HG02642 (cell line): ENCODE results near the gene R3HCC1L.

ENCODE experiments used
- ATAC-seq: cut with Tn5 transposase; IDR thresholded peaks from one replicate; pipeline ENCODE4 v1.9.1; 2021; ENCODE audit warnings: mild to moderate bottlenecking; ENCODE audit not compliant: unreplicated experiment, poor library complexity

Gene R3HCC1L

DNA sequence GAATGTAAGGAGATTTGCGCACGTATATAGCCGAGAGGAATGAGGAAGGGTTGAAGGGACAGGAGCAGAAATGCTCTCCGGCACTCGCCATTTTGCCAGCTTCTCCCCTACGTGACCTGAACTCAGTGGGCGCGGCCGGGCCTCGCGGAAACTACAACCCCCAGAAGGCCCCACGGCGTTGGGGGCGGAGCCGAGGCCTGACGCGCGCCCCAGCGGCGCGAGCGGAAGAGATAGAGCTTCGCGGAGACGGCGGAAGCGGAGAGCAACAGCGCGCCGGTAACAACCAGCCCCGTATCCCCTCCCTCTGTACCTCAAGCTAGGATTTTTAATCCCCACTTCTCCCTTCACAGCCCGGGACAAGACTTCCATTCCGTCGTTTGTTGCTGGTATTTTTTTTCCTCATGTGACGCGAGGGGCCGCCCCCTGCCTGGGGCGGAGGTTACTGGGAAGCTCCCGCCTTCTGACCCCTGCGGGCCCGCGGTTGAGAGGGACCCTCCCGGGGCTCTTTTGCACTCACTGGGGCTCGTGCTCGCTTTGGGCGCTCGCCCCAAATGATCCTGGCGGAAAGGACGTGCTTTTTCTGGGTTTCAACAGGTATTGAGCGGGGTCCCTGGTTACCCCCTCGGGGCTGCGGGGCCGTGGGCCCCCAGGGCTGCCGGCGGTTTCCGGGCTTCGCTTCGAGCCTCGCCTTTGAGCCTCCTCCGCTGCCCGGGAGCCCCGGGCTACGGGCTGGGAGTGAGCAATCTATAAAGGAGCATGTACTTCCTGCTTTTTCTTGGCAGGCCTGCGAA, at the start of gene R3HCC1L:
TSS of gene R3HCC1L (plus strand) at position 227 of the 791 bp plus-strand sequence. CDS start 73,458 bp downstream, outside the sequence.
- peak; percentile 91 for ATAC-seq

DNA sequence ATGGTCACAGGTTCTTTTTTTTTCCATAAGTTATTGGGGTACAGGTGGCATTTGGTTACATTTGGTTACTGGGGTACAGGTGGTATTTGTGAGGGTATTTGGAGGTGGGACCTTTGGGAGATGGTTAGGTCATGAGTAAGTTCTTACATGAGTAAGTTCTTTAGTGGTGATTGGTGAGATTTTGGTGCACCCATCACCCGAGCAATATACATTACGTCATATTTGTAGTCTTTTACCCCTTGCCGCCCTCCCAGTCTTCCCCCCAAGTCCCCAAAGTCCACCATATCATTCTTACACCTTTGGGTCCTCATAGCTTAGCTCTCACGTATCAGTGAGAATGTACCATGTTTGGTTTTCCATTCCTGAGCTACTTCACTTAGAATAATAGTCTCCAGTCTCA, 49.2 kb upstream of the R3HCC1L start:
- no peak for ATAC-seq

DNA sequence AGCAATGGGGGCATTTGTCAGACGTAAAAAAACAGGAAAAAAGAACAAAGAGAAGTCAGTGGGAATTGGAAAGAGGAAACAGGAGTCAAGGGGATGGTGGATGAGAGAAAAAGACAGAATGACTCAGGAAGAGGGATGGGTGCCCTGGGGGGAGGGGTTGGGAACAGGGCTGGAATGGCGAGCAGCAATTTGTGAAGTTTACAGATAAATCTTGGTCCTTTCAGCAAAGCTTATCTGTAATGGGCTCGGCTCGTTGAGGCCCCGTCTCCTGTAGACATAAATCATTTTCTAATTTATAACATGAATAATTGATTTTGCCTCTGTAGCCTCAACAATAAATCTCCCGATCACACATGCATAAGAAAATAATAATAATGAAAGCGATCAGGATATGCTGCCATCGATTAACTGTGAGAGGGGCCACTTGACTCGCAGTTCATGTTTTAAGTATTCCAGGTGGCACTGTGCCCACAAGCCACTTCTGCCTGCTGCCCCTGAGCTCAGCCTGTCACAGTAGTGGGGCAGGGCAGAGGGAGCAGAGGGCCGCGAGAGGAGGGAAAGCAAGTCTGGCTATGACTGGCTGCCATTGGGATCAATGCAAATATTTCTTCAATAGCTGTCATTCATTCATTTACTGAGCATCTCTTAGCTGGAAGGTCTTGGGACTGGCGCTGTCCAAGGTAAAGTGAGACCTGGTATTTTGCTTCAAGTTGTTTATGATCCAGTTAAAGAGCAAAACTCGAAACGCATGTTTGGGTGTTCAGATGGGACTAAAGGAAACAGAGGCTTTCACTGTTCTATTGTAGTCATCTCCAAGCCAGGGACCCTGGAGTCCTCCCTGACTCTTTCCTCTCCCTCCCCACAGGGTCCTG, 47.4 kb upstream of the R3HCC1L start:
- ATAC-seq: no peak

DNA sequence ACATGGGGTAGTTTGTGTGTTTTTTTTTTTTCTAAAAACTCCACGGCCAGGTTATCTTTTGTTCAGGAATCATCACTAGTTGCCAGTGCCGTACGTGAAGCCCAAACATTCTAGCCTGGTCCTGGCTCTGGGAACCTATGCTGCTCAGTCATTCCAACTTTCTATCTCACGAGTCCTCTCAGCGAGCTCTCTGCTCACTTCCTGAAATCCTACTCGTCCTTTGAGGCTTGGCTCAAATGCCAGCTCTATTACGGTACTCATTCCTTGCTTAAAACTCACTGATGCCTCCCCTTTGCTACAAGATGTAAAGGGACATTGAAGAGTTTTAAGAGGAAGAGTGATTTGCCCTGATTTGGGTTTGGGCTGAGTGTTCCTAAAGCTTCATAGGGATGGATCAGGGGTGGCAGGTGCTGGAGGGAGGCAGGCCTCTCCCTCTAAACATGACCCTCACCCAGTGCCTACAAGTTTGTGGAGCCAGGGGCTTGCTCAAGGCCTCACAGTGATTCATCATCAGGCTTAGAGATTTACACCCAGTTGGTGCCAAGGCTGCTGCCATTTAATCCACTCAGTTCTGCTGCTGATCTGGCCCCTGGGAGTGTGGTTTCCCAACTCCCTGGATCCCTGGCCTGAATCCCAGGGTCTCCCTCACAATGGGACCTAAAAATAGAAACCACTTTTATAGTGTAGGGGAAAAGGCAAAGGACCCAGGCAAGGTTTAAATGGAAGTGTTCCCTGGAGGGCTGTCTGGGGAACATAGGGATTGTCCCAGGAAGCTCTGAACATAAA, 46.1 kb upstream of the R3HCC1L start:
- ATAC-seq: no peak

DNA sequence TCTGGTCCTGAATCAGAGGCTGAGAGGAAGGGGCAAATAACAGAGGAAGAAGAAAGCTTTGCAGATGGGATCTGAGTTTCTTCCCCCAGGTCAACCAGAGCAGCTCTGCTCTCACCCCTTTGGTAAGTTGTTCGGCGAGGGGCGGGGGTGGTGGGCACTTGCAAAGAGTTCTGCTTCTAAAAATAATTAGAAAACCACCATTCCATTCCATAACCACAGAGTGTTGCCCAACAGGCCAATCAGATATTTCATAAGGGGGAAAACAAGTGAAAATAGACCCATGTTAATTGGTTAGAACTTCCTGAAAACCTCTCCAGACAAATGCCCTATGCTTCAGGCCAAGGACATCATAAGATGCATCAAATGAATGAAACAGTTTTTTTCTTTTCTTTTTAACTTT, 43.6 kb upstream of the R3HCC1L start:
- ATAC-seq: no peak

DNA sequence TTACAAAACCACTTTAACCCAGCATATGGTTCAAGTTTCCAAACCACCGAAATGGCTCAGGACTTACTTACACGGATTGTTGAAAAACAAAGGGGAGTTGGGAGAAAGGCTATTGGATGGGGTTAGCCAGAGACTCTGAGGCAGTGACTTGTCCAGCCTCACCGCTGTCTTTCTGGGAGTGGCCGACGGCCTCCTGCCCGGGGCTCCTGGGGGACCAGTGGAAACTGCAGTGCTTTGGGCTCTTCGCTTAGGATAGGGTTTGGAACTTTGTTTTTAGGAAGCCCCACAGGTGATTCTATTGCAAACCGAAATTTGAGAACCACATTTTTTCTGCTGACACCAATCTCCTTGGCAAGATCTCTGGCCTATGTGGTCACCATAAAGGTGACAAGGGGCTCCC, 38.1 kb upstream of the R3HCC1L start:
- no peak for ATAC-seq

DNA sequence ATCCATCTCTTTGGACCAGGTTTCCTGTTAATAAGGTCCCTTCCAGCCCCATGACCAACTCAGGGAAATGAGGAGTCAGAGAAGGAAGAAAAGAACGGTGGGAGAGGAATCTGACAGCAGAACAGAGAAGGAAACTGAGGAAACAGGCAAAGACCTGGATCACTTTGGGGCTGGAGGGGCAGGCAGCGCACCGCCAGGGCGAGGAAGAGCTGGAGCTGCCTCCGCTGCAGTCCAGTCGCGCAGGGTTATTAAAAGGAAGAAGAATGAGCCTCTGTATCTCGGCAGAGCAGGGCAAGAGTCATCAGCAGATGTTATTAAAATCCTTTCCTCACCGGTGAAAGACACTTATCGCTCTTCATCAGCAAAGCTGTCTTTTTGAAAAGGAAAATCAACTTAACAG, 37.7 kb upstream of the R3HCC1L start:
- no peak for ATAC-seq

DNA sequence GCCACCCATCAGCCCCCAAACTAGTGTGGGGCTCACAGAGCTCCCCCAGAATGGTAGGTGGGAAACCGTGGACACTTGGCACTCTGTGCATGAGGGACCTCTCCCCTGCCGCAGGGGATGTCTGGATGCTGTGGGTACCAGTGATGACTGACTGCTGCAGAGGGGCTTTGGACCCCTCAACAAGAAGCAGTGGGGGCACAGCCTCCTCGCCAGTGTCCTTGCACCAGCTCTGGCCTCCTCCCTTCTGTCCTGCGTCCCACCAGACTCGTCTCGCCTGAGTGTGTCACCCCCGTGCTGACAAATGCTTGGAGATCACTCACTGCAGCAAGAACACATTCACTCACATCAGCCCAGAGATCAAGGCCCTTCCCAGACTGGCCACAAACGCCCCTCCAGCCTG, 37.3 kb upstream of the R3HCC1L start:
- ATAC-seq: no peak

DNA sequence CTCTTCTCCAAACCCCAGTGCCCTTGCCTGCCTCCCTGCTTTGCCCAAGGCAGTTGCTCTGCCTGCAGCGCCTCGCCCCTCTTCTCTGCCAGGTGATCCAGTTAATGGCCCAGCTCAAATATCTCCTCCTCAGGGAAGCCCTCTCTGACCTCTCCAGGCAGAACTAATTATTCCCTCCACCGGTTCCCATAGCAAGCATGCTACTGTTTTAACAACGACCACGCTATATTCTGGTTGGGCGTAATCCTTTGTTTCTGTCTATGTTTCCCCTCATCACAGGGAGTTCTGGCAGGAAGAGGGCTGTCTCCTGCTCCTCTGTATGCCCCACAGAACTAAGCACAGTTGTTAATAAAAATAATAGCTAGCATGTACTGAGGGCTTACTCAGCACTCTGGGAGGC, 36.8 kb upstream of the R3HCC1L start:
- ATAC-seq: no peak

DNA sequence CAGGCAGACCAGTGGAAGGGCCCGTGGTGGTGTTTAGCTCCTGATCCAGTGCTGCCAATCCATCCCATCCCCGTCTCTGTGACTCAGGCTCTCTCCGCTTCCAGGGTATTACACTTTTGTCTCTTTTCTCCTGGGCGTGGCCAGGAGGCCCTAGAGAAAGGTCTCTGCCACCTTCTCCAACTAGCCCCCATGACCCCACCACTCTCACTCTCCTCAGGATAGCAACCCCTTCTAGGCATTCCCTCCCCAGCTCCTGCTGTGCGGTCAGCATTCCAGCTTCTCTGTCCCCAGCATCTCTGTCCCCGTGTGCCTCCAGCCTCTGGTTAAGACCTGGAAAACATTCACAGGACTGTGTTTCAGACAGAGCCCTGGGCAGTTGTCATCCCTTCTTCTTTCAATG, 36.2 kb upstream of the R3HCC1L start:
- ATAC-seq: no peak

DNA sequence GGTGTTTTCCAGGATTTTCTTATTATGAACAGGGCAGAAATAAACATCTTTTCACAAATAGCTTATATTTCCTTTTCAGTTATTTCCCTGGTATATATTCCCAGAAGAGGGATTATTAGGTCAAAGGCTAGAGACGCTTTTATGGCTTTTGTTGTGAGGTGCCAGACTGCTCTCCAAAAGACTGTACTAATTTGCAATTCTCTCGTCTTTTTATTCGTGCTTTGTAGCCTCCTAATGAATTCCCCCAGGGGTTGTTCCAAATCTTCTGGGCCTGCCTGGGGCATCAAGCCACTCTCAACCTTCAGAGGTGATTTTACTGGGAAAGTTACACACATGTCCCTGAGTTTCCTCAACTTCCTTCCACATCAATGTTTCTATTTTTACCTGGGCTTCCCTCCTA, 34.0 kb upstream of the R3HCC1L start:
- ATAC-seq: no peak

DNA sequence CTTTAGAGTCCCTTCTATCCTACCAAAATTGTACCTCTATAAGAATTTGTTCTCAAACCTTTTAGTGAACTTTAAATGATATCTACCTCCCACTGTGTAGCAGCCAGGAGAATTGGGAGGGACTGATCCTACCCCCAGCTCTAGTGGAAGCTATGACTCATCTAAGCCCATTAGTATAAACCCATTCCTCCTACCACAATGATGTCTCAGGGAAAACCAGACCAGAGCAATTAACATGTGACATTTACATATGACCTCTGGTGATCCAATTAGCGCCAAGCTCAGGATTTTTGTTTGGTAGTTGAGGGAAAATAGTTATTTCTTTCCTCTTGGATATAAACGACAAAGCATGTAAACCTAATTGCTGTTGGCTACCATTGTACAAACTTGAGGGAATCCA, 33.1 kb upstream of the R3HCC1L start:
- ATAC-seq: no peak

DNA sequence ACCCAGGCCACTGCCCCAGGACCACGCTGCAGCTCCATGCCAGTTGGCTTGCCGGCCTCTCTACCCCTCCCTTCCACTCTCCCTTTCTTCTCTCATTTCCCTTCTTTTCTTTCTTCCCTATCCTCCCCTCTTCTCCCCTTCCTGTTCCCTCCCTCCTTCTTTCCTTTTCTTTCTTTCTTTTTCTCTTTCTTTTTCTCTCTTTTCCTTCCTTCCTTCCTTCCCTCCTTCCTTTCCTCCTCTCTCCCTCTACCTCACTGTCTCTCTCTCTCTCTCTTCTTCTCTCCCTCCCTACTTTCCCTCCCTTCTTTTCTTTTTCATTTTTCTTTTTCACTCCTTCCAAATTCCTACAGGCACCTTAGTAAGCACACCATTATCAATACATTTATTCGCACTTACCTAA, 30.3 kb upstream of the R3HCC1L start:
- ATAC-seq: no peak

DNA sequence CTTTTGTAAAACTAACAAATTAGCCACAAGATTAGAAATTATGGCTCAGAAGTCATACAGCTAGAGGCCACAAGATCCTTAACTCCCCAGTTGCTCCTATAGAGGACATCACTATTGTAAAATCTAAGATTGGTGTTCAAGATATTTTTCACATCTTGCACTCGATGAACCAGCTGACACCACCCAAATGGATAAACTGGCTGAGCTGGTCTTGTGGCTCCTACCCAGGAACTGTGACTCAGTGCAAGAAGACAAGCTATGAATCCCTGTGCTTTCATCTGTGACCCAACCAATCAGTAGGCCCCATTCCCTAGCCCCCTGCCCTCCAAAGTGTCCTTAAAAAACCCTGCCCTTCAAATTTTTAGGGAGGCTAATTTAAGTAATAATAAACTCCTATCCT, 27.9 kb upstream of the R3HCC1L start:
- ATAC-seq: no peak

DNA sequence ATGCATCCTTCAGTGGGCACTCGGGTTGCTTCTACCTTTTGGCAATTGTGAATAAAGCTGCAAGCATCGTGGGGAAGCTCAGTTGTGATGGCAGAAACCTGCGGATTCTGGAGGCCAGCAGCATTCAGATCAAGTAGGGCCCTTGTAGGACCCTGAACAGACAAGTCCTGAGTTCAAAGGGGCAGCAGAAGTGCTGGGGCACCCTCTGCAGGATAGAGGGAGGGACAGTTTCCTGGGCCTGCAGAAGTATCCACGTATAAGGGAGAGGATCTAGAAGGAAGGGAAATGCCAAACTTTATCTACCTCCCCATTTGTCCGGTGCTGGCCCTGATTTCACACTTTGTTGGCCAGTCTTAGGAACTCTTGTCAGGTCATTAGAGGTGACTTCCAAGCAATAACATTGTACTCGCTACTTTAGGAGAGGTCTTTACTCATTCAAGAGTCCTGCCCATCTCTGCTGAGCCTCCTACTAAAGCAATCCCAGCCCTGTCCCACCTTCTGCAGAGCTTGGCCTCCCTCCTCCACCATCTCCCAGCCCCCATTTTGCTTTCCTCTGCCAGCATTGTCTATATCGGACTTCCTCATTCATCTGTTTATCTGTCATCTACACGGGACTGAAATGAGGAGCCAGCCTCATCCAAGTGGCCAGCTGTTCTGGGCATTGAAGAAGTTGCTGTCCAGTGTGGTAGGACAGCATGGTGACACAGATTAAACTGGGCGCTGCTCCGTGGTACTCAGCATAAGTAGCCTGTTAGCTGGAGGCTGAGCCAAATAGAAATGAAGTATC, 26.6 kb upstream of the R3HCC1L start:
- ATAC-seq: no peak

DNA sequence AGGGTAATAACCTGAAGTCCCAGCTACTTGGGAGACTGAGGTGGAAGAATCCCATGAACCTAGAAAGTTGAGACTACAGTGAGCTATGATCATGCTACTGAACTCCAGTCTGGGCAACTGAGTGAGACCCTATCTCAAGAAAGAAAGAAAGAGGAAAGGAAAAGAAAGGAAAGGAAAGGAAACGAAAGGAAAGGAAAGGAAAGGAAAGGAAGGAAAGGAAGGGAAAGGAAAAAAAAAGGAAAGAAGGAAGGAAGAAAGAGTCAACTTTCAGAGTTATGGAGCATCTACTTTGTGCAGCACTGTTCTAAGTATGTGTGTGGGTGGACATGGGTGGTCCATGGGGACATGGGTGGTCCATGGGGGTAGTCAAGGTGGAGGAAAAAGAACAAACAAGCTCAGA, 24.1 kb upstream of the R3HCC1L start:
- no peak for ATAC-seq

DNA sequence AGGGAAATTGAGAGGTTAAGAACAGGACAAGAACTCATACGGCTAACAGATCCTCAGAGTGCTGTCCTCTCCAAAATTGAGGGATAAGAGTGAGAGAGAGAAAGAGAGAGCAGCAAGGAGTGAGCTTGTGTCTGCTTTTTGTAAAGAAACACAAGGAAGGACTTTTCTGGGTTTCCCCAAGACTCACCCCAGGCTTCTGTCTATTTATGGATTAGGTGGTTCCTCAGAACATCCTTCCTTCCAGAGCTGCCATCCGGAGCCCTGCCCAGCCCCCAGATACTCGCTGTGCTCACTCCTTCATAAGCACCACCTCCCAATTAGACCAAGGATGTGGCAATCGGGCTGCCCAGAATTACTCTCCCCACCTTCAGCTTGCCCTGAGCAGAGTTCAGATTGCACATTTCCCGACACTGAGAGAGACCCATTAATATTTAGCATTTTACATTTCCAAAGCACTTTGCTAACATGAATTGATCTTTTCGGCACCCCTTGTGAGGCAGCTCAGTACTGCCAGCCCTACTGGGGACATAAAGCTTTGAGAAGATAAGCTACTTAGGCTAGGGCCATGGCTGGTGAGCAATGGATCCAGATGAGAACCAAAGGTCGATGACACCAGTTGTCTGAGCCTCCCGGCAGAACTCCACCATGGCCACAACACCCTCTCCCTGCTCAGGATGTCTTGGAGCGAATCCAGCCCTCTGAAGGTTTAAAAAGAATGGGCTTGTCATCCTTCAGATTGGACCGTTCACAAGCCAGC, 19.2 kb upstream of the R3HCC1L start:
- ATAC-seq: no peak

DNA sequence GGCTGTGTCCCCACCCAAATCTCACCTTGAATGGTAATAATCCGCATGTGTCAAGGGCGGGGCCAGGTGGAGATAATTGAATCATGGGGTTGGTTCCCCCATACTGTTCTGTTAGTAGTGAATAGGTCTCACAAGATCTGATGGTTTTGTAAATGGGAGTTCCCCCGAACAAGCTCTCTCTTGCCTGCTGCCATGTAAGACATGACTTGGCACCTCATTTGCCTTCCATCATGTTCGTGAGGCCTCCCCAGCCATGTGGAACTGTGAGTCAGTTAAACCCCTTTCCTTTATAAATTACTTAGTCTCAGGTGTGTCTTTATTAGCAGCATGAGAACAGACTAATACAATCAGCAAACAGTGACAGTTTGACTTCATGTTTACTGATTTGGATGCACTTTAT, 14.6 kb upstream of the R3HCC1L start:
- ATAC-seq: no peak

DNA sequence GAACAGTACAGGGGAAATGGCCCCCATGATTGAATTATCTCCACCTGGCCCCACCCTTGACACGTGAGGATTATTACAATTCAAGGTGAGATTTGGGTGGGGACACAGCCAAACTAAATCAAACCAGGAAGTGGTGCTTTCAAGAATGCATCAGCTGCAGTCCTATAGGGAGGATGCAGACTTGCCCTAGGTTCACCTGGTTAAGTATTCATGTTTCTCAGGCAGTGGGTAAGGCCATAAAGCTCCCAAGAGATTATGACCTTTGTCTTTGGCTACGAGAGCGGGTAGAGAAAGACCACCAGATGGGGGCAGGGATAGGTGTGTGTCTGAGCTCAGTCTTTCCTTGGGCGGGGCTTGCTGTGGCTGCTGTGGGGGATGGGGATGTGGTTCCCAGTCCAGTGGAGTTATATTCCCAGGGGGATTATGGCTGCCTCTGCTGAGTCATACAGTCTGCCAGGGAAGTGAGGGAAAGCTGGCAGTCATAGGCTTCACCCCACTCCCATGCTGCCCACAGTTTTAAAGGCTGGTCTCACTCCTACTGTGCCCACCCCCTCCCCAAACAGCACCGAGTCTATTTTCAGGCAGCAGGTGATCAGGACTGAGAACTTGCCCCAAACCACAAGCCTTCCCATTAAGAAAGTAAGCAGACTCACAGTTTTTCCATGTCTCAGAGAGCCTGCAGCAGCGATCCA, 8.4 kb upstream of the R3HCC1L start:
- ATAC-seq: no peak
